VCaP (cell line): ENCODE measurements around the gene COX6B2.
A peak's percentile ranks its signal among the peaks of the same experiment; 100 is the strongest.

Experiments
- H3K27ac ChIP-seq: fragments of 450-650 bp; 2 replicates; pipeline ENCODE4 v1.5.1; 2017
- TF ChIP-seq, protein P1 (sequence below): fragments of 450-650 bp; conservative IDR thresholded peaks from 2 replicates; pipeline ENCODE4 v1.5.1; 2017; ENCODE audit warnings: mild to moderate bottlenecking, moderate library complexity

Gene COX6B2

DNA sequence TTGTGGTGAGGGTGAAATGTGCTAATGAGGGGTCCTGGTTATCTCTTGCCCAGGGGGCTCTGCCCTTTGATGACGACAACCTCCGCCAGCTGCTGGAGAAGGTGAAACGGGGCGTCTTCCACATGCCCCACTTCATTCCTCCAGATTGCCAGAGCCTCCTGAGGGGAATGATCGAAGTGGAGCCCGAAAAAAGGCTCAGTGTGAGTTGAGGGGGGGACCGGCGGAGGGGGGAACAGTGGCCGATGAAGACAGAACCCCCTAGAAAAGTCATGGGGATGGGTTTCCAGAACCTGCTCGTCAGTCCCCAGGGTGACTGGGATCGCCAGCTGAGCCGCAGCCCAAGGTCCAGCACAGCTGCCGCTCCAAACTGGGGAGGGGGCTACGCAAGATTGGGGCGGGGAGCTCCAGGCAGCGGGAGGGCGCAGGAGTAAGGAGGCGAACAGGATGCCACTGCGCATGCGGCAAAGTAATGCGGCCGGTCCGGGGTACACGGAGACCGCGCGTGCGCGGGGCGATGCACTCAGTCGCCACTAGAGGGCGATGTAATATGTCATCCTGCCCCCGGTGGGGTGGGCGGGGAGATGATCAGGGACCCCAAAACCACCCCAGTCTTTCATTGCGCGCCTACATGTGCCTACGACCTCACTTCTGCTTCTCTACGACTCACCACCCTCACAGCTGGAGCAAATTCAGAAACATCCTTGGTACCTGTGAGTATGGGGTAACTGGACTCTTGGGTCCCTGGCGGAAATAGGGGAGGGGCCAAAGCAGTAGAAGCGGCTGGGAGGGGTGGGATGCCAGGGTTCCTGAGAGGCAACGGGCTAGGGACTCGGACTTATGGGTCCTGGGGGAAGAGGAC is 52.8 kb downstream of the COX6B2 start:
- TF ChIP-seq, protein P1, sequence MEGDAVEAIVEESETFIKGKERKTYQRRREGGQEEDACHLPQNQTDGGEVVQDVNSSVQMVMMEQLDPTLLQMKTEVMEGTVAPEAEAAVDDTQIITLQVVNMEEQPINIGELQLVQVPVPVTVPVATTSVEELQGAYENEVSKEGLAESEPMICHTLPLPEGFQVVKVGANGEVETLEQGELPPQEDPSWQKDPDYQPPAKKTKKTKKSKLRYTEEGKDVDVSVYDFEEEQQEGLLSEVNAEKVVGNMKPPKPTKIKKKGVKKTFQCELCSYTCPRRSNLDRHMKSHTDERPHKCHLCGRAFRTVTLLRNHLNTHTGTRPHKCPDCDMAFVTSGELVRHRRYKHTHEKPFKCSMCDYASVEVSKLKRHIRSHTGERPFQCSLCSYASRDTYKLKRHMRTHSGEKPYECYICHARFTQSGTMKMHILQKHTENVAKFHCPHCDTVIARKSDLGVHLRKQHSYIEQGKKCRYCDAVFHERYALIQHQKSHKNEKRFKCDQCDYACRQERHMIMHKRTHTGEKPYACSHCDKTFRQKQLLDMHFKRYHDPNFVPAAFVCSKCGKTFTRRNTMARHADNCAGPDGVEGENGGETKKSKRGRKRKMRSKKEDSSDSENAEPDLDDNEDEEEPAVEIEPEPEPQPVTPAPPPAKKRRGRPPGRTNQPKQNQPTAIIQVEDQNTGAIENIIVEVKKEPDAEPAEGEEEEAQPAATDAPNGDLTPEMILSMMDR: peak; percentile 97
- H3K27ac ChIP-seq: peak overlapping the region; percentile 70; the same call in 1 of the 2 replicates

DNA sequence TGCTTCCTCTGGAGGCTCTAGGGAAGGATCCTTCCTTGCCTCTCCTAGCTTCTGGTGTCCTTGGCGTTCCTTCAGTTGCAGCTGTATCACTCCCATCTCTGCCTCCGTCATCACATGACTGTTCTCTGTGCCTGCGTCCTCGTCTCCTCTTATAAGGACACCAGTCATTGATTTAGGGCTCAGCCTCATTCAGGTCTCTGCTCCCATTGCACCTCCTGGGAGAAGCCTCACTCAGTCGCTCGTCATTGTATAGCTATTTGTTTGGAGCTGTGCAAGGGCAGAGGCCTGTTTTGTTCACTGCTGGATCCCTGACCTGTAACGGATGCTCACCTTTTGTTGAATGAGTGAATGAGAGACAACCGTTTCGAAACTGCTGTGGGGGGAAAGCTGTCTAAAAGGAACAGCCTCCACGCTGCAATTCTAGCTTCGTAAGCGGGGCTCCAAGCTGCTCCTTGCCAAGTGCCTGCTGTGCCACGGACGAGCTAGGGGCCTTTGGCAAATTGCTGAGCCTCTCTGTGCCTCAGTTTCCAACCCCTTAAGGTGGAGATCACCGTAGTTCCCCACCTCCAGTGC is 53.5 kb downstream of the COX6B2 start:
- H3K27ac ChIP-seq: peak overlapping the region; percentile 70; the same call in 1 of the 2 replicates
- TF ChIP-seq, protein P1: no peak

GRCh38 chr19:55299991-55300390 is 54.5 kb downstream of the COX6B2 start:
- H3K27ac ChIP-seq: no peak overlapping the region
- TF ChIP-seq, protein P1: no peak
